ENCODE data around the gene NAPSA.

Gene NAPSA

DNA sequence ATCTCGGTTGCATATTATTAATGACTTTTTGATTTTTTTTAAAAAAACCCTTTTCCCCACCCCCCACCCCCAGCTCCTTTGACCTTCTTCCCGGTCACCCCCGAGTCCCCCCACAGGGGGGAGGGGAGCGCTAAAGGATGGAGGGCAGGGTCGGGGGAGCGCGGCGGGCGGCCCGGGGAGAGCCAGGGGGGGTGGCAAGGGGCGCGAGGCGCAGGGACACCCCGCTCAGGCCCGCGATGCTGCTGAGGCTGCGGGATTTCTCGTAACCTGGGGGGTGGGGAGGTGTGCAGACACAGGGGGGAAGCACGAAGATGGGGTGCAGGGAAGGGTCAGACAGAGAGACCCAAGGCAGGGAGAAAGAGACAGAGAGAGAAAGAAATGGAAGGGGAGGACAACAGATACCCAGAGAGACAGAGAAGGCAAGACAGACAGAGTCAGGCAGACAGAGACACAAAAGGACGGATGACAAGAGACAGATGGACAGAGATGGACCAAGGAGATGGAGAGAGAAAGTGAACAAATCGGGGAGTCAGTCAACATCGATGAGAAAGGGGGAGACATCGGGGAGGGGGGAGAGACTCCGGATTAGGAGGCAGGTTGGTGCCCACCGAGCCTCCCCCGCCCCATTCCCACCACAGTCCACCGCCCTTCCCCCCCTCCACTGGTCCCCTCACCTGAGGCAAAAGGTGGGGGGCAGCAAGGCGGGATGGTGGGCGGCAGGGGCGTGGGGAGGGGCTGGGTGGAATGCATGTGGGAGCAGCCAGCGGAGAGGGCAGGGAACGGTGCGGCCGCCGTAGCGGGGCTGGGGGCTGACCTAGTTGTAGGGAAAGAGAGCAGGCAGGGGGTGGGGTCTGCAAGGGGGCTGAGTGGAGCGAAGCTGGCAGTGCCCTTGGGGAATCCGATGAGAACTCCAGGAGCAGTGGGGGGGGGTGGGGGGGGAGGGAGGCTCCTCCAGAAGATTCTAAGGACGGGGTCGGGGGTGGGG lies 50.4 kb downstream of the NAPSA start:
- DNase-seq (ENCODE audit: low read depth) = no peak

DNA sequence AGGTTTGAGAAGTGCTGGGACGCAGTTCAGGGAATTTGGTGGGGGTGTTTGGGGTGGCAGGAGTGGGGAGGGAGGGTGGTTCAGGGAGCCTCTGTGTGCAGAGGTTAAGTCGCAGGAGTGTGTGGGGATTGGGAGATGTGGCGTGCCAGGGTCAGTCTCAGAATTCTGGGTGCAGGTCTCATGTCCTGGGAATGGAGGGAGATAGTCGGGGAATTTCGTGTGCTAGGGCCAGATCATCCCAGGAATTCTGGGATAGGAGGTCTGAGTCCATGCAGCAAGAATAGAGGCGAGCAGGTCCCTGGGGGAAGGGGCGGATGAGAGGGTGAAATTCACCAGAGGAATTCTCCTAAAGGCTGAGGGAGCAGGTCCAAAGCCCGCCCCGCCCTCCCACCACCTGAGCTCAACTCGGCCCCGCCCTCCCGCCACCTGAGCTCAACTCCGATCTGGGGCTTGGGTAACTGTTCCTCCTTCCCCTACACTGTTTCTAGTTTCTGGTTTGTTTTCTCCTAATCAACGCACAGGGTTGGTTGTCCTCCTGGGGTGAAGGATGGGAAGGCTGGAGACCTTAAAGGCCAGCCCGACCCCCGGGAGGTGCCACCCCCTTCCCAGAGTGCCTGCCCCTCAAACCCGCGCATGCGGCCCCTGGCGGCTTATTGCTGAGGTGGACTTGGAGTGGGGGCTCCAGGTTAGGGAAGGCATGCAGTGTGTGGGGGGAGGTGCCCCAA lies 51.5 kb downstream of the NAPSA start:
- no peak for DNase-seq (ENCODE audit: low read depth)

DNA sequence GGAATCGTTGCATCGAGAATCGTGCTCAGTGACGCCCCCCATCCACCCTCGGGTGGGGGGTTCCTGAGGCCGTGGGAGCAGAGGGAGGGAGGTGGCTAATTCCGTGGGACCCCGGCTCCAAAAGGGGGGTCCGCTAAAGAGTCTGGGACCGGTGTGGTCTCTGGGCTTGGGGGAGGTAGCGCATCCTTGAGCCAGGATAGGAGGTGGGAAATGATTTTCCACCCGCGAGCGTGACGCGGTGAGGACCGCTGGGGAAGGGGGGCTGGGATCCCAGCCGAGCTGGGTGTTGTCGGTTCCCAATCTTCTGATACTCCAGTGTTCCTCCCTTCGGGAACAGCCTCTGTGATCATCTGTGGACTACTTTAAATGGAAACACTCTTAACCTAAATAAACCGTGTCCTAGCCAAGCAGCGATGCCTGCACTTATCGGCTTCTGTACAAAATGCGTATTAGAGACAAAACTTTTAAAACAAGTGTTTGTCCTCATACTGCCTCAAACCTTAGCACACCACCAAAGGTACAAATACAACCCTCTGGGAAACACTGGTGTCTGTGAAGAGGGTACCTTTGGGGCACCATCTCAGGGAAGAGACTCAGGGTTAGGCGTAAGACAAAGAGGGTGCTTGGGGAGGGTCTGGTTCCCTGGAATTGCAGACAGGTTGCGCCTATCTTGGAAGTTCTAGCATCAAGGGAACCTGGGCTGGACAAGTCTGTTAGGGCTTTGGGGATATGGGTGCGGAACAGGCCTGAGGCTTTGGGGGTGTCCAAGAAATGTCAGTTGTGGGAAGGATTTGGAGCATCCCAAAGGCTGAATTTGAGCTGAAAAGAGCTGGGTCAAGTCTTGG lies 52.2 kb downstream of the NAPSA start:
- no peak for DNase-seq (ENCODE audit: low read depth)

DNA sequence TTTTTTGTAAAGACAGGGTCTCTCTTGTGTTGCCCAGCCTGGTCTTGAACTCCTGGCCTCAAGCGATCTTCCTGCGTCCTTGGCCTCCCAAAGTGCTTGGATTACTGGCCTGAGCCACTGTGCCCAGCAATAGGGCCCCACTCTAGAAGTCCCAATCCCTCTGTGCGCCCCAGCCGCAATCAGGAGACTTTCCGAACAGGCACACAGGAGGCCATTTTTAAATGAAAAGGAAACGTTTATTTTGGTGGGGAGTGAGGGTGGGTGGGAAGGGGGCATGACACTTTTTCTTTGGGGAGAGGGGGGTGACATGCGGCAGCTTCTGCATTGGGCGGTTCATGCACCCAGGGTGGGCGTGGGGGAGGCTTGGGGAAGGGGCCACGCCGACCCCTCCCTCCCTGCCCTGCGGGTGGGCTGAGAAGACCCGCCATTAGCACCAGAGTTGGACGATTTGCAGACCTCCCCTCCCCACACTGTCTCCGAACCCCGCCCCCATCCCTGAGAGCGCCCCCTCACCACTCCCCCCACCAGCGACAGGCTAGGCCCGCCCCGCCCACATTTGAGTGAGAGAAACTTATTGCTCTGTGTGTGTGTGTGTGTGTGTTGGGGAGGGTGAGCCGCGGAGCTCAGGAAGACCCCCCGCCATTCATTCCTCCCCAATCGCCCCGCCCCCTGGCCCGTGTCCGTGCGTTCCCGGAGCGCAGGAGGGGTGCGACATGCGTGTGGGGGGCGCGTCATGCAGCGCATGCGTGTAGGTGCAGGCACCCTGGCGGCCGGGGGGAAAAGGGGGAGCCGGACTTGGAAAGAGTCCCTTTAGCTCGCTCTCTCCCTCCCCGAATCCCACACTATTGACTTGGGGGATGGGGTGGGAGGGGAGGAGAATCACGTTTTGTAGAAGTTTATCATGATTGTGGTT lies 53.5 kb downstream of the NAPSA start:
- no peak for DNase-seq (ENCODE audit: low read depth)

DNA sequence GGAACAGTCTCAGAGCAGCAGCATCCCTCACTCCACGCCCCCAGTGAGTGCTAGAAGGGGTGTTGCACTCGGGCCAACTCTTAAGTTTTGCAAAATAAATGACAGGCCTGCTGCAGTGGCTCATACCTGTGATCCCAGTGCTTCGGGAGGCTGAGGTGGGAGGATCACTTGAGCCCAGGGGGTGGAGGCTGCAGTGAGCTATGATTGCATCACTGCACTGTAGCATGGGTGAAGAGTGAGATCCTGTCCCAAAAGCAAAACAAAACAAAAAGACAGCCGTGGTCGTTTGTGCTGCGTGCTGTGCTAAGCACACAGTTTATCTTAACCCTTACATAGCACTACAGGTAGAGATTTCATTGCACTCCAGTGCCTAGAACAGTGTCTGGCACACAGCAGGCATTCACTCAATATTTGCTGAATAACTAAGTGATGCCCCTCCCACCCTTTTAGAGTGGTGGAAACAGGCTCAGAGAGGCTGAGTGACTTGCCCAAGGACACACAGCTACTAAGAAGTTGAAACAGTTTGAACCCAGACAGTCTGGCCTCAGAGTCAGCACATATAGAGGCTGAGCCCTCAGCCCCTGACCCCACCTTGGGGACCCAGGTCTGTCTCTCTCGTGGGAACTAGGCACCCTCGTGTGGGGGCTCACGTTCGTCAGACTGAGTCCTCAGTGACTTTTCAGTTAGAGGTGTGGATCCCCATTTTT lies 54.5 kb downstream of the NAPSA start:
- DNase-seq (ENCODE audit: low read depth) = no peak

DNA sequence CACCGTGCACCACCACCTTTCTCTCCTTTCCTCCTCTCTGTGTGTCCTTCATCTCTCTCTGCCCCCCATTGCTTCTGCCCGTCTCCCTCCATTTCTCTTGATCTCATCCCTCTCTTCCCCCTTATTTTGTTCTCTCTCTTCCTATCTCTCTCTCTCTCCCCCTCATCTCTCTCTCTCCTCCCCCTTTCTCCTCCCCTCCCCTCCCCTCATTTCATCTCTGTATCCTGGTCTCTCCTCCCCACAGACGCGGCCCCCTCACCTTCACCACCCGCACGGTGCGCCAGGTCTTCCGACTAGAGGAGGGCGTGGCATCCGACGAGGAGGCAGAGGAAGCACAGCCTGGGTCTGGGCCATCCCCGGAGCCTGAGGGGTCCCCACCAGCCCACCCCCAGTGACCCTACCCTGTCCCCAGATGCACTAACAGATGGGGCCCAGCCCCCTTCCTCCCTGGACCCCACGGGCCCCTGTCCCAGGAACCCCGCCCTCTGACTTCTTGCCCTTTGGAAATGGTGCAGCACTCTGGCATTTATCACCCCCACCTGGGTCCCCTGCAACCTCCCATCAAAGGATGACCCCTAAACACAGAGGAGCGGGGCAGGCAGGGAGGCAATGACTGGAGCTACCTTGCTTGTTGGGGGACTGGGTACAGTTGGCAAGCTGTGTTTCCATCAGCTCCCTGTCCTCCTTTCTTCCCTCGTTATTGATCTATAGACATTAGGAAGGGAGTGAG lies 55.9 kb downstream of the NAPSA start:
- DNase-seq (ENCODE audit: low read depth) = no peak

DNA sequence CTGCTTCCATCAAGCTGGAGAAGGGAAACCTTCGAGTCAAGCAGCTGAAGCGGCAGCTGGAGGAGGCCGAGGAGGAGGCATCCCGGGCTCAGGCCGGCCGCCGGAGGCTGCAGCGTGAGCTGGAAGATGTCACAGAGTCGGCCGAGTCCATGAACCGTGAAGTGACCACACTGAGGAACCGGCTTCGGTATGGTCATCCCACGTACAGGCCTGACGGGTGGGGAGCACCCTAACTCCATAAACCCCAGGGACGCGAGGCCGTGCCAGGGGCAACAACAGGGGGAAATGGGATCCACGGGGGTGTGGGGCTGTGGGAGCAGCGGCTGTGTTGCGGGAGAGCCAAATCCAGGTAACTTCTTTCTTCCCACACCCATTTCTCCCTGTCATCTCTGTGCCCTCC lies 56.4 kb downstream of the NAPSA start:
- no peak for DNase-seq (ENCODE audit: low read depth)
